ENCODE results near the gene VSIR.

DNA sequence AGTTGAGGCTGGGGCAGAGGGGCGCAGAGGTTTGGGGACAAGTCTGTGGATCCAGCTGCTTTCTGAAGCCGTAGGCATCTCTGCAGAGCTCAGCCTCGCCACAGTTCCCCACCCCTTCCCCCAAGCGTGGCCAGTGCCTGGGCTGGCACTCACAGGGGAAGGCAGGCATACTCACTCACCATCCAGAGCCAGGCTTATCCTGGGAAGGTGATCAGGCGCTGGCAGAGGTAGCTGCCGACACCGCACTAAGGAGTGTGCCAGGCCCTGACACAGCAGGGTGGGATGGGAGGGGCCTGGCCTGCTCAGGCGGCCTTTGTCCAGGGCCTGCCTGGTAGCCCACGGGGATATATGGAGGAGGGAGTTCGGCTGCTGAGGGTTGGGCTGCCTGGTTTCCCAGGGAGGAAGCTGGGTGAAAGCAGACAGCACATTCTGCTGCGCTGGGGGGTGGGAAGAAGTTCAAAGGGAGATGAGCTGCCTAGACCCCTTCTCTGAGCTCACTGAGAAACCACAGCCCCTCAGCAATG lies 15.9 kb downstream of the VSIR start:
- TF ChIP-seq, protein P1, sequence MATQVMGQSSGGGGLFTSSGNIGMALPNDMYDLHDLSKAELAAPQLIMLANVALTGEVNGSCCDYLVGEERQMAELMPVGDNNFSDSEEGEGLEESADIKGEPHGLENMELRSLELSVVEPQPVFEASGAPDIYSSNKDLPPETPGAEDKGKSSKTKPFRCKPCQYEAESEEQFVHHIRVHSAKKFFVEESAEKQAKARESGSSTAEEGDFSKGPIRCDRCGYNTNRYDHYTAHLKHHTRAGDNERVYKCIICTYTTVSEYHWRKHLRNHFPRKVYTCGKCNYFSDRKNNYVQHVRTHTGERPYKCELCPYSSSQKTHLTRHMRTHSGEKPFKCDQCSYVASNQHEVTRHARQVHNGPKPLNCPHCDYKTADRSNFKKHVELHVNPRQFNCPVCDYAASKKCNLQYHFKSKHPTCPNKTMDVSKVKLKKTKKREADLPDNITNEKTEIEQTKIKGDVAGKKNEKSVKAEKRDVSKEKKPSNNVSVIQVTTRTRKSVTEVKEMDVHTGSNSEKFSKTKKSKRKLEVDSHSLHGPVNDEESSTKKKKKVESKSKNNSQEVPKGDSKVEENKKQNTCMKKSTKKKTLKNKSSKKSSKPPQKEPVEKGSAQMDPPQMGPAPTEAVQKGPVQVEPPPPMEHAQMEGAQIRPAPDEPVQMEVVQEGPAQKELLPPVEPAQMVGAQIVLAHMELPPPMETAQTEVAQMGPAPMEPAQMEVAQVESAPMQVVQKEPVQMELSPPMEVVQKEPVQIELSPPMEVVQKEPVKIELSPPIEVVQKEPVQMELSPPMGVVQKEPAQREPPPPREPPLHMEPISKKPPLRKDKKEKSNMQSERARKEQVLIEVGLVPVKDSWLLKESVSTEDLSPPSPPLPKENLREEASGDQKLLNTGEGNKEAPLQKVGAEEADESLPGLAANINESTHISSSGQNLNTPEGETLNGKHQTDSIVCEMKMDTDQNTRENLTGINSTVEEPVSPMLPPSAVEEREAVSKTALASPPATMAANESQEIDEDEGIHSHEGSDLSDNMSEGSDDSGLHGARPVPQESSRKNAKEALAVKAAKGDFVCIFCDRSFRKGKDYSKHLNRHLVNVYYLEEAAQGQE (IDR thresholded peaks at IDR 0.05; ENCODE audit: low read depth, low read length), result no peak
- TF ChIP-seq RBBP5 (conservative IDR thresholded peaks at IDR 0.05), result no peak
- TF ChIP-seq, protein P2, sequence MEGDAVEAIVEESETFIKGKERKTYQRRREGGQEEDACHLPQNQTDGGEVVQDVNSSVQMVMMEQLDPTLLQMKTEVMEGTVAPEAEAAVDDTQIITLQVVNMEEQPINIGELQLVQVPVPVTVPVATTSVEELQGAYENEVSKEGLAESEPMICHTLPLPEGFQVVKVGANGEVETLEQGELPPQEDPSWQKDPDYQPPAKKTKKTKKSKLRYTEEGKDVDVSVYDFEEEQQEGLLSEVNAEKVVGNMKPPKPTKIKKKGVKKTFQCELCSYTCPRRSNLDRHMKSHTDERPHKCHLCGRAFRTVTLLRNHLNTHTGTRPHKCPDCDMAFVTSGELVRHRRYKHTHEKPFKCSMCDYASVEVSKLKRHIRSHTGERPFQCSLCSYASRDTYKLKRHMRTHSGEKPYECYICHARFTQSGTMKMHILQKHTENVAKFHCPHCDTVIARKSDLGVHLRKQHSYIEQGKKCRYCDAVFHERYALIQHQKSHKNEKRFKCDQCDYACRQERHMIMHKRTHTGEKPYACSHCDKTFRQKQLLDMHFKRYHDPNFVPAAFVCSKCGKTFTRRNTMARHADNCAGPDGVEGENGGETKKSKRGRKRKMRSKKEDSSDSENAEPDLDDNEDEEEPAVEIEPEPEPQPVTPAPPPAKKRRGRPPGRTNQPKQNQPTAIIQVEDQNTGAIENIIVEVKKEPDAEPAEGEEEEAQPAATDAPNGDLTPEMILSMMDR (IDR thresholded peaks at IDR 0.05 in 2 of 3, conservative IDR thresholded peaks at IDR 0.05 in 1 of 3; ENCODE audit: control insufficient read depth in 2 of 3, extremely low read depth in 1 of 3, insufficient read depth in 1 of 3, low read depth in 3 of 3, low read length in 3 of 3), result no peak
- TF ChIP-seq PML (IDR thresholded peaks at IDR 0.05; ENCODE audit: low read length), result no peak
- TF ChIP-seq, protein P3, sequence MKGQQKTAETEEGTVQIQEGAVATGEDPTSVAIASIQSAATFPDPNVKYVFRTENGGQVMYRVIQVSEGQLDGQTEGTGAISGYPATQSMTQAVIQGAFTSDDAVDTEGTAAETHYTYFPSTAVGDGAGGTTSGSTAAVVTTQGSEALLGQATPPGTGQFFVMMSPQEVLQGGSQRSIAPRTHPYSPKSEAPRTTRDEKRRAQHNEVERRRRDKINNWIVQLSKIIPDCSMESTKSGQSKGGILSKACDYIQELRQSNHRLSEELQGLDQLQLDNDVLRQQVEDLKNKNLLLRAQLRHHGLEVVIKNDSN (IDR thresholded peaks at IDR 0.05; ENCODE audit: borderline replicate concordance, extremely low read length, insufficient read depth, low read depth, low read length), result no peak
- no peak for TF ChIP-seq GABPA (IDR thresholded peaks at IDR 0.05; ENCODE audit: low read depth)
- TF ChIP-seq MYC (IDR thresholded peaks at IDR 0.05; ENCODE audit: insufficient read depth, insufficient read length, insufficient replicate concordance, low read length, severe bottlenecking), result no peak
- no peak for TF ChIP-seq RAD21 (IDR thresholded peaks at IDR 0.05; ENCODE audit: insufficient read depth, low read depth, low read length)
- TF ChIP-seq ZNF274 (IDR thresholded peaks at IDR 0.05; ENCODE audit: insufficient read depth, insufficient read length), result no peak
